OCI-LY7 (cell line): ENCODE results near the gene FBXO33.

ENCODE experiments used
- EZH2phosphoT487 ChIP-seq: fragments of 200-600 bp; sonication (generic); IDR thresholded peaks from 2 replicates; pipeline ENCODE4 v1.6.1; 2018; ENCODE audit warnings: low read depth, borderline replicate concordance, mild to moderate bottlenecking, mixed run types, antibody characterized with exemption, low read length, moderate library complexity, mixed read lengths
- TF ChIP-seq, protein P1 (sequence below): fragments of 200-600 bp; sonication (generic); conservative IDR thresholded peaks from 2 replicates; pipeline ENCODE4 v1.5.1; 2014; ENCODE audit warnings: mild to moderate bottlenecking, antibody characterized with exemption, low read length, moderate library complexity, mixed read lengths

DNA sequence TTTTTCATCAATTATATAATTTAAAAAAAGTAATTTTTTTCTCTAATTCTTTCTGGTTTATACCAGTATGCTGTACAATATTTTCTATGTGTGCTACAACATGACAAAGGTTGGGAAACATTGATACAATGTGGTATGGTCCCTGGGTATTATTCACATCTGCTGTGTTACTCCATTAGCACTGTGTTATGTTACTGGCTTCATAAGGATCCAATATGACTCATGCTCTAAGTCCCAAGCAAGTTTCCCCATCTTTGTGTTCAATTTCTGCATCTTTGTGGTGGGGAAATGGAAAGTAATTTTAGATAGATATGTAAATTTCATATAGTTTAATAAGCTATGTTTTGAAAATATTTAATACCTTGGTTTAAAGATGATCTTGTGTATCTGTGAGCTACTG, 35.8 kb downstream of the FBXO33 start:
- TF ChIP-seq, protein P1, sequence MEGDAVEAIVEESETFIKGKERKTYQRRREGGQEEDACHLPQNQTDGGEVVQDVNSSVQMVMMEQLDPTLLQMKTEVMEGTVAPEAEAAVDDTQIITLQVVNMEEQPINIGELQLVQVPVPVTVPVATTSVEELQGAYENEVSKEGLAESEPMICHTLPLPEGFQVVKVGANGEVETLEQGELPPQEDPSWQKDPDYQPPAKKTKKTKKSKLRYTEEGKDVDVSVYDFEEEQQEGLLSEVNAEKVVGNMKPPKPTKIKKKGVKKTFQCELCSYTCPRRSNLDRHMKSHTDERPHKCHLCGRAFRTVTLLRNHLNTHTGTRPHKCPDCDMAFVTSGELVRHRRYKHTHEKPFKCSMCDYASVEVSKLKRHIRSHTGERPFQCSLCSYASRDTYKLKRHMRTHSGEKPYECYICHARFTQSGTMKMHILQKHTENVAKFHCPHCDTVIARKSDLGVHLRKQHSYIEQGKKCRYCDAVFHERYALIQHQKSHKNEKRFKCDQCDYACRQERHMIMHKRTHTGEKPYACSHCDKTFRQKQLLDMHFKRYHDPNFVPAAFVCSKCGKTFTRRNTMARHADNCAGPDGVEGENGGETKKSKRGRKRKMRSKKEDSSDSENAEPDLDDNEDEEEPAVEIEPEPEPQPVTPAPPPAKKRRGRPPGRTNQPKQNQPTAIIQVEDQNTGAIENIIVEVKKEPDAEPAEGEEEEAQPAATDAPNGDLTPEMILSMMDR: no peak
- no peak for TF ChIP-seq EZH2phosphoT487
